MM.1S (cell line): ENCODE results near the gene ZBTB32.

Experiments
- DNase-seq: peaks from one replicate; pipeline ENCODE4 v3.0.0-alpha.2; 2015
- H2AFZ ChIP-seq: fragments of 300-600 bp; sonication (generic); 2 replicates; pipeline ENCODE4 v1.6.0; 2016; ENCODE audit warnings: antibody characterized with exemption, low read length
- H3F3A ChIP-seq: fragments of 300-600 bp; sonication (generic); 2 replicates; pipeline ENCODE4 v1.6.1; 2016; ENCODE audit warnings: mild to moderate bottlenecking, antibody characterized with exemption, low read length, moderate library complexity, mixed read lengths; ENCODE audit not compliant: insufficient read depth
- H3K27ac ChIP-seq: fragments of 300-600 bp; sonication (generic); 2 replicates; pipeline ENCODE4 v1.5.1; 2016; ENCODE audit warnings: mild to moderate bottlenecking, low read length
- H3K27me3 ChIP-seq: fragments of 300-600 bp; sonication (generic); replicated peaks from 2 replicates; pipeline ENCODE4 v1.6.0; 2016; ENCODE audit warnings: low read length; ENCODE audit not compliant: insufficient read depth
- H3K36me3 ChIP-seq: fragments of 300-600 bp; sonication (generic); replicated peaks from 2 replicates; pipeline ENCODE4 v1.6.1; 2016; ENCODE audit warnings: mild to moderate bottlenecking, low read length, mixed read lengths; ENCODE audit not compliant: insufficient read depth
- H3K4me1 ChIP-seq: fragments of 300-600 bp; sonication (generic); 2 replicates; pipeline ENCODE4 v1.6.1; 2016; ENCODE audit warnings: low read length, mixed read lengths
- H3K4me2 ChIP-seq: fragments of 300-600 bp; sonication (generic); 2 replicates; pipeline ENCODE4 v1.6.0; 2016; ENCODE audit warnings: low read depth, low read length
- H3K4me3 ChIP-seq: fragments of 300-600 bp; sonication (generic); 2 replicates; pipeline ENCODE4 v1.5.1; 2016; ENCODE audit warnings: low read length, mixed read lengths
- H3K79me2 ChIP-seq: fragments of 300-600 bp; sonication (generic); 2 replicates; pipeline ENCODE4 v1.6.1; 2016; ENCODE audit warnings: mixed run types, low read length, mixed read lengths
- H3K9ac ChIP-seq: fragments of 300-600 bp; sonication (generic); 2 replicates; pipeline ENCODE4 v1.6.1; 2016; ENCODE audit warnings: low read length, mixed read lengths
- H3K9me2 ChIP-seq: fragments of 300-600 bp; sonication (generic); replicated peaks from 2 replicates; pipeline ENCODE4 v1.6.1; 2016; ENCODE audit warnings: mild to moderate bottlenecking, low read length, mixed read lengths; ENCODE audit not compliant: insufficient read depth
- H3K9me3 ChIP-seq: fragments of 300-600 bp; sonication (generic); replicated peaks from 2 replicates; pipeline ENCODE4 v1.6.1; 2016; ENCODE audit warnings: mild to moderate bottlenecking, low read length, mixed read lengths; ENCODE audit not compliant: insufficient read depth
- H4K20me1 ChIP-seq: fragments of 300-600 bp; sonication (generic); 2 replicates; pipeline ENCODE4 v1.6.1; 2016; ENCODE audit warnings: mild to moderate bottlenecking, low read length, moderate library complexity, mixed read lengths; ENCODE audit not compliant: insufficient read depth
- CTCF ChIP-seq: fragments of 300-600 bp; sonication (generic); IDR thresholded peaks from 2 replicates; pipeline ENCODE4 v1.5.1; 2016; ENCODE audit warnings: antibody characterized with exemption, low read length, mixed read lengths
- EZH2 ChIP-seq: fragments of 300-600 bp; sonication (generic); optimal IDR thresholded peaks from 2 replicates; pipeline ENCODE3; 2017; ENCODE audit warnings: low read depth, mild to moderate bottlenecking, antibody characterized with exemption, low read length, mixed read lengths
- EZH2phosphoT487 ChIP-seq: fragments of 300-600 bp; sonication (generic); IDR thresholded peaks from 2 replicates; pipeline ENCODE4 v1.6.1; 2018; ENCODE audit warnings: antibody characterized with exemption, low read length

ZBTB32 gene

GRCh38 chr19:35752746-35753350, 48.5 kb downstream of the ZBTB32 start:
- TF ChIP-seq EZH2phosphoT487 (no peak), EZH2 (no peak), CTCF (no peak)
- Histone ChIP-seq H2AFZ (no peak overlapping the region), H3K27ac (no peak overlapping the region), H3K4me1 (peaks cover 8% of the 10 kb centered on the region; the same call in 1 of the 2 replicates), H4K20me1 (no peaks in the 10 kb centered on the region), H3K36me3 (no peaks in the 10 kb centered on the region), H3K9ac (no peak overlapping the region), H3K4me3 (no peak overlapping the region), H3F3A (peaks cover 4% of the 10 kb centered on the region; the same call in 1 of the 2 replicates), H3K27me3 (no peaks in the 10 kb centered on the region), H3K9me3 (no peaks in the 10 kb centered on the region), H3K4me2 (no peak overlapping the region), H3K79me2 (peaks cover 11% of the 10 kb centered on the region), H3K9me2 (no peaks in the 10 kb centered on the region)
- DNase-seq: no peak

- Histone ChIP-seq H3K9me2 (no peaks in the 10 kb centered on the region), H2AFZ (no peak overlapping the region), H3K4me1 (peaks cover 8% of the 10 kb centered on the region; the same call in 1 of the 2 replicates), H3K27me3 (no peaks in the 10 kb centered on the region), H3K36me3 (no peaks in the 10 kb centered on the region), H3K9ac (no peak overlapping the region), H3K9me3 (no peaks in the 10 kb centered on the region), H3F3A (peaks cover 4% of the 10 kb centered on the region; the same call in 1 of the 2 replicates), H3K4me3 (no peak overlapping the region), H3K79me2 (peaks cover 12% of the 10 kb centered on the region), H3K27ac (no peak overlapping the region), H4K20me1 (no peaks in the 10 kb centered on the region), H3K4me2 (no peak overlapping the region)
- DNase-seq: no peak
- TF ChIP-seq EZH2phosphoT487: no peak
- TF ChIP-seq EZH2: no peak
Measured at GRCh38 chr19:35753634-35754369, 49.4 kb downstream of the ZBTB32 start.

GRCh38 chr19:35754370-35755130, 50.2 kb downstream of the ZBTB32 start:
- no peak overlapping the region for H2AFZ ChIP-seq
- H3K4me1 ChIP-seq: peaks cover 12% of the 10 kb centered on the region; the same call in 1 of the 2 replicates
- H3K27ac ChIP-seq: no peak overlapping the region
- no peaks in the 10 kb centered on the region for H3K27me3 ChIP-seq
- H4K20me1 ChIP-seq: no peaks in the 10 kb centered on the region
- peaks cover 4% of the 10 kb centered on the region; the same call in 1 of the 2 replicates for H3F3A ChIP-seq
- H3K9me2 ChIP-seq: no peaks in the 10 kb centered on the region
- H3K9ac ChIP-seq: no peak overlapping the region
- peaks cover 15% of the 10 kb centered on the region for H3K79me2 ChIP-seq
- H3K36me3 ChIP-seq: no peaks in the 10 kb centered on the region
- no peak overlapping the region for H3K4me2 ChIP-seq
- TF ChIP-seq CTCF (no peak), EZH2phosphoT487 (no peak)
- H3K9me3 ChIP-seq: no peaks in the 10 kb centered on the region
- no peak for DNase-seq
- H3K4me3 ChIP-seq: no peak overlapping the region
